Astrocyte of the spinal cord (primary cell): ENCODE data around the gene SQSTM1.

ENCODE experiments used
- DNase-seq: peaks from one replicate; pipeline ENCODE4 v3.0.0; 2011; ENCODE audit warnings: low read depth, low spot score
- H3K4me3 ChIP-seq: 2 replicates; pipeline ENCODE4 v1.5.1; 2011; ENCODE audit warnings: low read depth, mild to moderate bottlenecking, low read length, moderate library complexity
- in situ Hi-C: cut with HindIII; loops from 2 replicates; pipeline ENCODE4 v1.10.0; 2017; ENCODE audit warnings: low sequenced_read_pairs
- TF ChIP-seq, protein P1 (sequence below): IDR thresholded peaks from 2 replicates; pipeline ENCODE4 v1.5.1; 2012; ENCODE audit warnings: low read depth, mild to moderate bottlenecking, low read length, inconsistent platforms

The SQSTM1 gene

DNA sequence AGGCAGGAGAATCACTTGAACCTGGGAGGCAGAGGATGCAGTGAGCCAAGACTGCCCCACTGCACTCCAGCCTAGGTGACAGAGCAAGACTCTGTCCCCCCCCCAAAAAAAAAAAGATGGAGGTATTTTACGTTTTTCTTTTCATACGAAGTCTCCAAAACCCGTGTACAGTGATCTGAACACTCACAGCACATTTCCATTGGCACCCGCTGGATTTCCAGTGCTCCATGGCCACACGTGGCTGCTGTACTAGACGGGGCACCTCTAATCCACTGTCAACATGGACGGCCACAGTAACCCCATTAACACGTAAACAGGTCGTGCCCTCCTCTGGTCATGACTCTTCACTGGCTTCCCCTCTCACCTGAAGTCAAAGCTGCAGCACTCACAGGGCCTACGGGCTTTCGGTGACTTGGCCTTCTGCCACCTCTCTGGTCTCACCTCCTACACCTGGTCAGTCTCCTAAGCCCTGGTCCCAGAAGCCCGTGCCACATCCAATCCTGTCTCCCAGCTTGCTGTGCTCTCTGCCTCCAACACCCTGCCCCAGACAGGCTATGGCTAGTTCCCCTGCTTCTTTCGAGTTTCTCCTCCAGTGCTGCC is 64.9 kb downstream of the SQSTM1 start:
- no peak for DNase-seq
- in situ Hi-C loops: no loop called here
- no peak overlapping the region for H3K4me3 ChIP-seq
- TF ChIP-seq, protein P1, sequence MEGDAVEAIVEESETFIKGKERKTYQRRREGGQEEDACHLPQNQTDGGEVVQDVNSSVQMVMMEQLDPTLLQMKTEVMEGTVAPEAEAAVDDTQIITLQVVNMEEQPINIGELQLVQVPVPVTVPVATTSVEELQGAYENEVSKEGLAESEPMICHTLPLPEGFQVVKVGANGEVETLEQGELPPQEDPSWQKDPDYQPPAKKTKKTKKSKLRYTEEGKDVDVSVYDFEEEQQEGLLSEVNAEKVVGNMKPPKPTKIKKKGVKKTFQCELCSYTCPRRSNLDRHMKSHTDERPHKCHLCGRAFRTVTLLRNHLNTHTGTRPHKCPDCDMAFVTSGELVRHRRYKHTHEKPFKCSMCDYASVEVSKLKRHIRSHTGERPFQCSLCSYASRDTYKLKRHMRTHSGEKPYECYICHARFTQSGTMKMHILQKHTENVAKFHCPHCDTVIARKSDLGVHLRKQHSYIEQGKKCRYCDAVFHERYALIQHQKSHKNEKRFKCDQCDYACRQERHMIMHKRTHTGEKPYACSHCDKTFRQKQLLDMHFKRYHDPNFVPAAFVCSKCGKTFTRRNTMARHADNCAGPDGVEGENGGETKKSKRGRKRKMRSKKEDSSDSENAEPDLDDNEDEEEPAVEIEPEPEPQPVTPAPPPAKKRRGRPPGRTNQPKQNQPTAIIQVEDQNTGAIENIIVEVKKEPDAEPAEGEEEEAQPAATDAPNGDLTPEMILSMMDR: no peak

DNA sequence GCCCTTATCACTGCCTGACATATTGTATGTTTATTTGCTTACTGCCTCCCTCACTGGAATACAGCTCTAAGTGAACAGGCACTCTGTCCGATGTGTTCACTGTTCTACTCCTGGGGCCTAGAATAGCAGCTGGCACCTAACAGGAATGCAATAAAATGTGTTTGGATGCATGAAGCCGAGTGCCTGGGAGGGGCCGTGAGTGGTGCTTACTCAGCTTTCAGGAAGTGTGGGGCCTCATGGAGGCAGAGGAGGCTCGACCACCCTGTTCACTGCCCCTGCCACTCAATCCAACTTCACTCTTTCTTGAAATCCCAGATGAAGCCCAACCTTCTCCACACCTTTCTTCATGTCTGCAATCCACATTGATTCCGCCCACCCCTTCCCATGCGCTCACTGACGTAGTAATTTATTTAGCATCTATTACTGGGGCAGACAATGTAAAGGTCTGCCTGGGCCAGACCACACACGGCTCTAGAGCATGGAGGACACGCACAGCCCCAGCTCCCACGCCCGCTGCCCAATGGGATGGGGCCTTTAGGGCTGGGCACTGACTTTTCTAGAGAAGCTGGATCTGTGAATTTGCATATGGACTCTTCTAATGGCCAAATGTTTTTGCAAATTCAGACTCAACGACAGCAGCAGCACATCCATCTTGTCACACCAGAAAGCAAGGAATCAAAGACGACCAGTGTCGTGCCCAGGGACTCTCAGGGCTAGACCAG is 65.6 kb downstream of the SQSTM1 start:
- H3K4me3 ChIP-seq: no peak overlapping the region
- in situ Hi-C loops: no loop called here
- no peak for DNase-seq
- TF ChIP-seq, protein P1: no peak

DNA sequence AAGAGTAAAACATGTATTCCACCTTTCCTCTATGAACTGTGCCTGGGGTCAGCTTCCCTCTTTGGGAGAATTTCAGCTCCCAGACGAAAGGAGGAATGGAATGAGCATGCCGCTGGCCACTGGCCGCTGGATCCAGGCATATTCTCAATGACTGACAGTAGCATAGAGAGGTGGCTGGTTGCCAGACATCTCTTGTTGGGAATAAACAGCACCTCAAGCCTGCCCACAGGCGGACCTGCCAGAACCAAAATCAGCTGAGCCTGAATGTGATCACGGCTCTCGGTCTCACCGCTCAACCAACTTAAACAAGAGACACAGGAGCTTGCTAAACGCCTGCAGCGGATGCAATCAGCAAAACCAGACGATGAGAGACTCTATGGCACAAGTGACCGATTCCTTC is 66.4 kb downstream of the SQSTM1 start:
- in situ Hi-C loops: no loop called here

More for the DNA sequence above, 66.4 kb downstream of the SQSTM1 start:
- TF ChIP-seq, protein P1: no peak
- no peak for DNase-seq
- no peak overlapping the region for H3K4me3 ChIP-seq
